Rectal smooth muscle tissue (tissue), 1 donor: ENCODE results near the gene FHOD3.
"Not testable (repeated sequence)": the region's sequence is repeated elsewhere in the genome, so short reads cannot be mapped to it uniquely, and the experiment has no call there.

Source experiments
- H3K27ac ChIP-seq: one replicate; pipeline ENCODE4 v1.7.0; 2013; ENCODE audit warnings: low read depth, low read length, inconsistent platforms
- H3K27me3 ChIP-seq: one replicate; pipeline ENCODE4 v1.7.0; 2013; ENCODE audit warnings: low read length; ENCODE audit not compliant: control insufficient read depth, insufficient read depth
- H3K36me3 ChIP-seq: one replicate; pipeline ENCODE4 v1.7.0; 2013; ENCODE audit warnings: low read length; ENCODE audit not compliant: control insufficient read depth, insufficient read depth
- H3K4me1 ChIP-seq: one replicate; pipeline ENCODE4 v1.7.0; 2013; ENCODE audit warnings: low read length; ENCODE audit not compliant: control insufficient read depth, insufficient read depth
- H3K4me3 ChIP-seq: one replicate; pipeline ENCODE4 v1.7.0; 2013; ENCODE audit warnings: low read length
- H3K9ac ChIP-seq: one replicate; pipeline ENCODE4 v1.7.0; 2013; ENCODE audit warnings: low read length

The FHOD3 gene

GRCh38 chr18:36535202-36535935, 237.9 kb downstream of the FHOD3 start:
- H3K36me3 ChIP-seq: no peaks in the 10 kb centered on the region
- no peak overlapping the region for H3K4me3 ChIP-seq
- H3K9ac ChIP-seq: no peak overlapping the region
- no peak overlapping the region for H3K27ac ChIP-seq
- H3K27me3 ChIP-seq: no peaks in the 10 kb centered on the region
- no peaks in the 10 kb centered on the region for H3K4me1 ChIP-seq

DNA sequence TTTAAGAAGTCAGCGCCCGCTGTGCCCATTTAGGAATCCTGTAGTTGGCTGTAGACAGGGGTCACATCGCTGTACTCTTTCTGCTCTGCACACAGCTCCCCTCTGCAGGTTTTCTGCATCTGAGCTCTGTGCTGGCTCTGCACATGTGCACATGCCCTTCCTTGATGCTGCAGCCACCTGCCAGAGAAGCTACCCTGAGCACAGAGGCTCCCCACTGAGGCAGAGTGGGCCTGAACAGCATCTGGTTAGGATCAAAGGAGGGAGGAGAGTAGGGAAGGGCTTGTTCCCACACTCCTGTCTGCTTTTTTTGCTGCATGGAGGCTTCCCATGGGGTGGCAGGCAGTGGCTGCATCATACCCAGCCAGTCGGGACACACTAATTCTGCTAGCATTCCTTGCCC, 238.9 kb downstream of the FHOD3 start:
- no peak overlapping the region for H3K27ac ChIP-seq
- no peak overlapping the region for H3K9ac ChIP-seq
- H3K27me3 ChIP-seq: no peaks in the 10 kb centered on the region
- H3K36me3 ChIP-seq: no peaks in the 10 kb centered on the region
- no peaks in the 10 kb centered on the region for H3K4me1 ChIP-seq
- no peak overlapping the region for H3K4me3 ChIP-seq

- Histone ChIP-seq H3K36me3 (no peaks in the 10 kb centered on the region), H3K4me1 (no peaks in the 10 kb centered on the region), H3K27me3 (no peaks in the 10 kb centered on the region), H3K4me3 (no peak overlapping the region), H3K27ac (no peak overlapping the region), H3K9ac (no peak overlapping the region)
Observed at GRCh38 chr18:36537289-36537688, 239.8 kb downstream of the FHOD3 start.

GRCh38 chr18:36539674-36540231, 242.2 kb downstream of the FHOD3 start:
- H3K27me3 ChIP-seq: no peaks in the 10 kb centered on the region
- H3K9ac ChIP-seq: no peak overlapping the region
- no peaks in the 10 kb centered on the region for H3K36me3 ChIP-seq

DNA sequence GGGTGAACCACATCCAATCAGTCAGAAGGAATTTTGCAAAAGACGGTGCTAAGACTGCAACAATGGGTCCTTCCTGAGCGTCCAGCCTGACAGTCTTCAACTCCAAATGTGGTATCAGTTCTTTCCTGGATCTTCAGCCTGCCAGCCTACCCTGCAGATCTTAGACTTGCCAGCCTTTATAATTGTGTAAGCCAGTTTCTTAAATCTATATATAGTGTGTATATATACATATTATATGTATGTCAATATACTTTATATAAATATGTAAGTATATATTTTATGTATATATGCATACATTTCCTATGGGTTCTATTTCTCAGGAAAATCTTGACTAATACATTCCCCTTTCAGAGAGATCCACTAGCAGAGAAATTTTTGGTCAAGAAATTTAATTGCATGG, 245.5 kb downstream of the FHOD3 start:
- Histone ChIP-seq H3K9ac (no peak overlapping the region), H3K36me3 (no peaks in the 10 kb centered on the region), H3K4me1 (no peaks in the 10 kb centered on the region), H3K27ac (no peak overlapping the region), H3K4me3 (no peak overlapping the region), H3K27me3 (no peaks in the 10 kb centered on the region)

More at GRCh38 chr18:36539674-36540231, 242.2 kb downstream of the FHOD3 start:
- Histone ChIP-seq H3K27ac (no peak overlapping the region), H3K4me1 (no peaks in the 10 kb centered on the region), H3K4me3 (no peak overlapping the region)

DNA sequence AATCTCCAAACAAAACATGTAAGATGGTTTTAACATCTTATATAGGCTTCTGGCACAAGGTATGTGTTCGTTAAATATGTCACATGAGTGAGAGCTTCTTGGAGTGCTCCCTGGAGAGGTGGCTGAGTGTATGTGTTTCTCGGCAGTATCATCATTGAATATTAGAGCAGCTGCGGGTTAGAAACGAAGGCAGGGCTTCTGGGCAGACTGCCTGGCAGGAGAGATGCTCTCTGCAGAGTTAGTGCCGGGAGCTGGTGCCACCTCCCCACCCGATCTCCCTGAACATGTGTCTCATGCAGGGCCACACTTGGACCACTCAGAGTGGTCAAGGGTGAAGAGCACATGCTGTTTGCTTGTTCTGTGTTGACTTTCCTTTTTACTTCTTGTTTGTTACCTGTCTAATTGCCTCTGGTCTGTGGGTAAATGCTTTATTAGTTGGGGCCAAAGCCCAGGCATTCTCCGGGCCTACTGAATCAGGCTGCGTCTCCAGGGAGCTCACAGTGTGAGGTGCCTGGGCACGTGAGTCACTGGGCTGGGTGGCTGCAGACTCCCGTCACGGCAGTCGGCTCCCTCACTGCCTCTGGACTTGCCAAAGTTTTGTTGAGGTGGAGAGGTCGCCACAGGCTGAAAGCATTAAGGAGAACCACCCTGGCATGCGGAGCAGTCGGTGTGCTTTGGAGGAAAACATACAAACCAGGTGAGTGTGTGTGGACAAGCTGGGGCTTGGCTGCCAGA, 246.6 kb downstream of the FHOD3 start:
- no peak overlapping the region for H3K9ac ChIP-seq
- H3K4me3 ChIP-seq: no peak overlapping the region
- H3K4me1 ChIP-seq: no peaks in the 10 kb centered on the region
- H3K36me3 ChIP-seq: no peaks in the 10 kb centered on the region
- no peaks in the 10 kb centered on the region for H3K27me3 ChIP-seq
- H3K27ac ChIP-seq: no peak overlapping the region

DNA sequence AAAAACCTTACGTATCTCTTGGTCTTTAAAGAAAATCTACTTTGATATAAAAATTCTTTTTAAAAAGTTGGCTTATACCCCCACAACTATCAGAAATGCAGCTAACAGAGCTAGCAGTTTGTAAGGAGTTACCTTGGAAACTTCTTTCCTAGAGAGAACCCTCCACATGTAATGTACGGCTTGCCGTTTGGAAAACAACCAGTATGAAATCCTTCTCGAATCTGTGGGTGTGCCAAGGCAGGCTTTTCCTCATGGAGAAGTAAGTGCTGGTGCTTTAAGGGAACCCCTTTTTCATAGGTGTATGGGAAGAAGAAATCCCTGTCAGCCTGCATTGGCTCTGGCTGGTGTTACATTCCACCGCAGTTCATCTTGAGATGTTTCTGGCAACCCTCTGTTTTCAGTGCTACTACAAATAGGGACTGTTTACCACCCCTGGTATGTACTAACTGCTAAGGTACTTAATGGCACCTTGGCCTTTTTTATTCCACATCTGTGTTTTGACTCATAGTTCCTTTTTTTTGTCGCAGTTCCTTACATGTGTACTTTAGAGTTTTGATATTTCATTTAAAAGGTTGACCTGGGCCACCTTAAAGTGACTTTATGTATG, 248.4 kb downstream of the FHOD3 start:
- no peaks in the 10 kb centered on the region for H3K4me1 ChIP-seq
- no peak overlapping the region for H3K9ac ChIP-seq
- H3K27ac ChIP-seq: no peak overlapping the region
- H3K4me3 ChIP-seq: no peak overlapping the region
- no peaks in the 10 kb centered on the region for H3K36me3 ChIP-seq
- no peaks in the 10 kb centered on the region for H3K27me3 ChIP-seq

DNA sequence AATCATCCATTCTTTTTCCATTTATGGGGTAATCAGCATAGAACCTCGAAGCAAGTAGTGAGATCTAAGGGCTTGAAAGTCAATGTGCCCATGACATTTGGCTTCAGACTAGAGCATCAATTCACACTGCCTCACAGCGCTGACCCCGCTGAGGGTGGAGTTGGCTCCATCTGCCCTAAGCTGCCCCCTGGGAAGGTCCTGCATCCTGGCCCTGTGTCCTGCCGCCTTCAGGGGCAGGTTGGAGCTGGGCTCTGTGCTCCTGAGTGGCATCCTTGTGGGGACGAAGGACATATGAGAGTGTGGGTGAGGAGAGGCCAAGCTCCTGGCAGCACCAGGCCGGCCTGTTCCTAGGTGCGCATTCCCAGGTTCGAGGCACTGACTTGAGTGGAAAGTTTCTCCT, 249.4 kb downstream of the FHOD3 start:
- no peaks in the 10 kb centered on the region for H3K27me3 ChIP-seq
- no peak overlapping the region for H3K9ac ChIP-seq

GRCh38 chr18:36547544-36547943, 250.0 kb downstream of the FHOD3 start:
- Histone ChIP-seq H3K27ac (no peak overlapping the region), H3K4me3 (no peak overlapping the region), H3K9ac (no peak overlapping the region), H3K27me3 (no peaks in the 10 kb centered on the region), H3K4me1 (no peaks in the 10 kb centered on the region), H3K36me3 (no peaks in the 10 kb centered on the region)

More for the DNA sequence above, 249.4 kb downstream of the FHOD3 start:
- H3K4me1 ChIP-seq: no peaks in the 10 kb centered on the region
- H3K36me3 ChIP-seq: no peaks in the 10 kb centered on the region
- H3K4me3 ChIP-seq: no peak overlapping the region
- no peak overlapping the region for H3K27ac ChIP-seq

GRCh38 chr18:36551274-36551673, 253.8 kb downstream of the FHOD3 start:
- not testable (repeated sequence) for H3K36me3 ChIP-seq, H3K27me3 ChIP-seq, H3K9ac ChIP-seq, H3K4me3 ChIP-seq, H3K27ac ChIP-seq, H3K4me1 ChIP-seq

DNA sequence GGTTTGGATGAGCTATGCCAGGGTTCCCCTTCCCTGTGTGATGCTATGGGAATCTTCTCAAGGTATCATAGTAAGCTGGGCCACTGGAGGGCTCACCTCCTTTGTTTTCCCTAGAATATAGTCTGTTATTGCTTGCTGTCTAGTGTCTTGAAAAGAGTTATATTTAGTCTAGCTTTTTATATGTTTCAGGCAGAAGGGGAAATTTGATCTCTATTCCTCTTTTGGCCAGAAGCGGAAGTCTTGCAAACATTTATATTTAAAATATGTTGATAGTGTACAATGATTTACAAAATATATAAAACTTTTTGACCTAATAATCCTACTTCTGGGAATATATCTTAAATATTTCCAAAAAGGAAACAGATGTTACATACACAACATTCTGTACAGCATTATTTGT, 260.7 kb downstream of the FHOD3 start:
- H3K36me3 ChIP-seq: no peaks in the 10 kb centered on the region
- H3K27ac ChIP-seq: no peak overlapping the region
- no peaks in the 10 kb centered on the region for H3K27me3 ChIP-seq
- H3K4me3 ChIP-seq: no peak overlapping the region
- no peak overlapping the region for H3K9ac ChIP-seq
- no peaks in the 10 kb centered on the region for H3K4me1 ChIP-seq

- Histone ChIP-seq H3K27me3 (no peaks in the 10 kb centered on the region), H3K4me3 (no peak overlapping the region), H3K4me1 (no peaks in the 10 kb centered on the region), H3K36me3 (no peaks in the 10 kb centered on the region), H3K9ac (no peak overlapping the region), H3K27ac (no peak overlapping the region)
Observed at GRCh38 chr18:36559149-36559857, 261.8 kb downstream of the FHOD3 start.
